H1 (cell line): Measurements from ENCODE around the gene ITFG2. TPM values are rescaled to one million over a fixed set of nuclear protein-coding genes. Genes with fewer than 3 reads are reported as not detected.

ENCODE experiments used
- CHD7 ChIP-seq: fragments of 300-600 bp; sonication (generic); IDR thresholded peaks from 2 replicates; pipeline ENCODE4 v1.7.1; 2012; ENCODE audit warnings: low read length, moderate library complexity, mild to moderate bottlenecking, inconsistent platforms; ENCODE audit not compliant: insufficient replicate concordance
- CTCF ChIP-seq, 3 experiments: IDR thresholded peaks; 1 replicate in 2 of 3; 2 replicates in 1 of 3; pipeline versions ENCODE4 v1.5.1 to v1.6.1; 2011; ENCODE audit warnings: low read length in 3 of 3, mild to moderate bottlenecking in 3 of 3, inconsistent platforms in 2 of 3, low read depth in 1 of 3, moderate library complexity in 1 of 3; ENCODE audit not compliant: insufficient read depth in 1 of 3; ENCODE audit errors: control extremely low read depth in 1 of 3
- EZH2 ChIP-seq: fragments of 200-600 bp; sonication (generic); IDR thresholded peaks from 2 replicates; pipeline ENCODE4 v1.7.1; 2012; ENCODE audit warnings: low read depth, mild to moderate bottlenecking, moderate library complexity, low read length, inconsistent platforms; ENCODE audit not compliant: severe bottlenecking
- FOSL1 ChIP-seq: IDR thresholded peaks from 2 replicates; pipeline ENCODE4 v1.6.1; 2011; ENCODE audit warnings: mild to moderate bottlenecking, low read depth, low read length, moderate library complexity; ENCODE audit not compliant: insufficient read depth
- RNF2 ChIP-seq: fragments of 200-900, 300-1000 bp; sonication (generic); IDR thresholded peaks from 2 replicates; pipeline ENCODE4 v1.7.1; 2016; ENCODE audit warnings: borderline replicate concordance, low read depth, mild to moderate bottlenecking, antibody characterized with exemption, low read length; ENCODE audit not compliant: poor library complexity, severe bottlenecking; ENCODE audit errors: missing control alignments
- TCF12 ChIP-seq: IDR thresholded peaks from 2 replicates; pipeline ENCODE4 v1.6.1; 2011; ENCODE audit warnings: low read depth, mild to moderate bottlenecking, low read length
- polyA plus RNA-seq, 7 experiments: library from polyadenylated mRNA; depleted of rRNA in 3 of 7; stranded (reverse) in 5 of 7; unstranded in 2 of 7; fragments of >200 nt in 5 of 7; fragments of 200-250 nt in 2 of 7; gene quantifications; 1 replicate in 5 of 7; 2 replicates in 1 of 7; 4 replicates in 1 of 7; pipeline versions ENCODE4 v1.2.1 to v1.2.3, GENCODE V29; 2011 to 2013; ENCODE audit warnings: missing spikeins in 2 of 7, mixed read lengths in 2 of 7
- total RNA-seq: library from RNA; stranded (reverse); fragmentation: NEBNext Ultra II Directional; extraction: Animal tissue kit (Norgen Biotek cat#: 25700); gene quantifications from 2 replicates; pipeline ENCODE4 v1.2.1, GENCODE V29; 2021

The ITFG2 gene
- total and polyA plus RNA-seq, 2 of the 8 experiments (the other 6 are each of a cell fraction or from before 2014, with no cell fraction given) = 15.0 to 22.9 TPM

- TF ChIP-seq CHD7 = no peak
- no peak for TF ChIP-seq CTCF (IDR thresholded peaks at IDR 0.05; ENCODE audit: control extremely low read depth in 1 of 3, insufficient read depth in 1 of 3, low read depth in 1 of 3, low read length in 3 of 3)
- TF ChIP-seq FOSL1 = no peak
- TF ChIP-seq TCF12 = no peak
- no peak for TF ChIP-seq EZH2
- no peak for TF ChIP-seq RNF2
Observed at GRCh38 chr12:2824541-2824940, 12.1 kb downstream of the ITFG2 start (continued).
